K562 (cell line): ENCODE results near the gene NADSYN1. TPM values are rescaled to one million over a fixed set of nuclear protein-coding genes. Genes with fewer than 3 reads are reported as not detected.

Experiments used
- ATAC-seq: fragments of 200-7000 bp; cut with Tn5 transposase; 3 replicates; pipeline ENCODE4 v1.9.1; 2020; ENCODE audit warnings: moderate library complexity
- BruUV-seq: library from RNA; stranded (reverse); fragments of 400-500 nt; replicated peaks from 2 replicates; lab custom pipeline; 2021; lab: Mats Ljungman, UMichigan
- CTCF ChIA-PET: fragments of 300-600 bp; formaldehyde crosslinking; extraction: SDS; loops from one replicate; lab custom pipeline; 2021; ENCODE audit warnings: low intra/inter-chr PET ratio; lab: Yijun Ruan, JAX
- POLR2A ChIA-PET: fragments of 300-600, 350-650 bp; sonication (Branson Sonifier 250); formaldehyde crosslinking; extraction: SDS; loops from one replicate; lab custom pipeline; 2021; ENCODE audit warnings: antibody characterized with exemption, inconsistent platforms; lab: Yijun Ruan, JAX
- DNase-seq, 4 experiments: peaks; one replicate each; pipeline versions ENCODE4 v3.0.0 to v3.0.0-alpha.2; 2011 to 2018; ENCODE audit warnings: low spot score in 3 of 4, mixed read lengths in 3 of 4; ENCODE audit errors: extremely low read depth in 1 of 4
- FAIRE-seq: peaks from 2 replicates; lab custom pipeline; 2011; peaks lifted over from hg19 to GRCh38; lab: Jason Lieb, UNC
- H2AFZ ChIP-seq: 2 replicates; pipeline ENCODE4 v1.6.0; 2011; ENCODE audit warnings: low read depth, low read length, control low read depth, inconsistent platforms
- H3K27ac ChIP-seq: fragments of 200-600 bp; 3 replicates; pipeline ENCODE4 v1.8.0; 2011; ENCODE audit warnings: low read depth, mild to moderate bottlenecking, control low read depth, inconsistent platforms, low read length, moderate library complexity, mixed read lengths; ENCODE audit errors: extremely low read depth
- H3K27me3 ChIP-seq, 2 experiments: fragments of 300-600 bp in 1 of 2; 2 replicates in 1 of 2; 3 replicates in 1 of 2; pipeline versions ENCODE4 v1.6.0 to v1.8.0; 2011; ENCODE audit warnings: inconsistent platforms in 2 of 2, low read length in 2 of 2, mild to moderate bottlenecking in 1 of 2, mixed read lengths in 1 of 2, moderate library complexity in 1 of 2; ENCODE audit not compliant: control insufficient read depth in 2 of 2, insufficient read depth in 2 of 2
- H3K36me3 ChIP-seq: fragments of 300-600 bp; 3 replicates; pipeline ENCODE4 v1.8.0; 2011; ENCODE audit warnings: mild to moderate bottlenecking, low read length, inconsistent platforms; ENCODE audit not compliant: control insufficient read depth, insufficient read depth
- H3K4me1 ChIP-seq, 2 experiments: fragments of 200-600 bp in 1 of 2; replicated peaks in 1 of 2; 2 replicates in 1 of 2; 3 replicates in 1 of 2; pipeline versions ENCODE4 v1.5.1 to v1.8.0; 2011; ENCODE audit warnings: inconsistent platforms in 2 of 2, low read length in 2 of 2, mild to moderate bottlenecking in 1 of 2, mixed read lengths in 1 of 2, moderate library complexity in 1 of 2; ENCODE audit not compliant: control insufficient read depth in 2 of 2, insufficient read depth in 2 of 2
- H3K4me2 ChIP-seq: 2 replicates; pipeline ENCODE4 v1.6.1; 2011; ENCODE audit warnings: low read length, control low read depth, inconsistent platforms, mixed read lengths; ENCODE audit not compliant: insufficient read depth
- H3K4me3 ChIP-seq: fragments of 200-600 bp; sonication (generic), shearing (Covaris generic); 2 replicates; pipeline ENCODE4 v1.5.1; 2016; ENCODE audit warnings: control low read depth, inconsistent platforms
- H3K79me2 ChIP-seq: fragments of 200-600 bp; 3 replicates; pipeline ENCODE4 v1.8.0; 2011; ENCODE audit warnings: low read length, inconsistent platforms; ENCODE audit not compliant: control insufficient read depth, insufficient read depth
- H3K9ac ChIP-seq, 2 experiments: 2 replicates each; pipeline versions ENCODE4 v1.6.0 to v1.6.1; 2011; ENCODE audit warnings: low read depth in 2 of 2, low read length in 2 of 2, control low read depth in 1 of 2, inconsistent platforms in 1 of 2, mild to moderate bottlenecking in 1 of 2, mixed read lengths in 1 of 2; ENCODE audit not compliant: insufficient read depth in 1 of 2
- H3K9me1 ChIP-seq: one replicate; pipeline ENCODE4 v1.6.0; 2011; ENCODE audit warnings: inconsistent platforms, mild to moderate bottlenecking, low read length, moderate library complexity; ENCODE audit not compliant: control insufficient read depth, insufficient read depth
- H3K9me3 ChIP-seq: replicated peaks from 2 replicates; pipeline ENCODE4 v1.5.1; 2011; ENCODE audit warnings: low read depth, low read length, inconsistent platforms; ENCODE audit not compliant: control insufficient read depth, insufficient read depth
- H4K20me1 ChIP-seq: replicated peaks from 2 replicates; pipeline ENCODE4 v1.6.1; 2011; ENCODE audit warnings: low read length, inconsistent platforms, mixed read lengths; ENCODE audit not compliant: control insufficient read depth, insufficient read depth
- DNMT1 ChIP-seq: fragments of 450-650 bp; IDR thresholded peaks from 2 replicates; pipeline ENCODE4 v1.6.1; 2016; ENCODE audit warnings: antibody characterized with exemption, mild to moderate bottlenecking
- RFX7 ChIP-seq: fragments of 250-450 bp; sonication (Bioruptor Pico); IDR thresholded peaks from 2 replicates; pipeline ENCODE4 v1.5.1; 2021; ENCODE audit warnings: mild to moderate bottlenecking
- SIN3A ChIP-seq, 2 experiments: fragments of 150-350 bp in 1 of 2; IDR thresholded peaks; 2 replicates each; pipeline ENCODE4 v1.6.1; 2011 to 2016; ENCODE audit warnings: borderline replicate concordance in 2 of 2, low read depth in 2 of 2, low read length in 2 of 2, mild to moderate bottlenecking in 2 of 2, moderate library complexity in 2 of 2; ENCODE audit not compliant: control insufficient read depth in 1 of 2
- SIRT6 ChIP-seq: IDR thresholded peaks from one replicate; pipeline ENCODE4 v1.6.1; 2012; ENCODE audit warnings: low read depth, mild to moderate bottlenecking, control low read depth, inconsistent platforms, low read length, moderate library complexity
- SRSF3 ChIP-seq: fragments of 200-400 bp; formaldehyde crosslinking; IDR thresholded peaks from 2 replicates; pipeline ENCODE4 v1.6.1; 2016; ENCODE audit warnings: mild to moderate bottlenecking, low read length, moderate library complexity; ENCODE audit not compliant: insufficient read depth
- STAT5B ChIP-seq: fragments of 250-450 bp; sonication (Bioruptor Pico); IDR thresholded peaks from 2 replicates; pipeline ENCODE4 v1.8.0; 2021; ENCODE audit warnings: mild to moderate bottlenecking, inconsistent platforms
- ZNF121 ChIP-seq: sonication (generic); formaldehyde crosslinking; conservative IDR thresholded peaks from 2 replicates; pipeline ENCODE4 v1.8.0; 2022; ENCODE audit warnings: missing genetic modification reagents
- ZNF232 ChIP-seq: sonication (generic); formaldehyde crosslinking; IDR thresholded peaks from 2 replicates; pipeline ENCODE4 v1.8.0; 2022; ENCODE audit warnings: mild to moderate bottlenecking, missing genetic modification reagents
- ZNF263 ChIP-seq: sonication (generic); formaldehyde crosslinking; IDR thresholded peaks from 2 replicates; pipeline ENCODE4 v1.8.0; 2022; ENCODE audit warnings: mild to moderate bottlenecking, missing genetic modification reagents, borderline replicate concordance
- ZNF766 ChIP-seq: fragments of 200-800 bp; sonication (Bioruptor generic); conservative IDR thresholded peaks from 2 replicates; pipeline ENCODE4 v1.6.1; 2016; ENCODE audit warnings: missing genetic modification characterization, missing compliant biosample characterization
- WGBS: fragments of 100-300 bp; shearing (Covaris generic); methylation state at CpG from one replicate; pipeline ENCODE4 v1.1.6; 2016; ENCODE audit warnings: low coverage, mixed read lengths; ENCODE audit not compliant: insufficient coverage; ENCODE audit errors: missing lambda C conversion rate; 5-methylcytosine and 5-hydroxymethylcytosine counted together
- in situ Hi-C: fragments of 300-500 bp; cut with MboI; formaldehyde crosslinking; loops from 4 replicates; pipeline ENCODE4 v1.15.0; 2018; ENCODE audit warnings: inconsistent platforms, mixed read lengths
- intact Hi-C: fragments of 100-400 bp; cut with micrococcal nuclease; formaldehyde crosslinking; loops from 2 replicates; pipeline ENCODE4 v1.14.2; 2022
- polyA plus RNA-seq, 8 experiments: library from polyadenylated mRNA; depleted of rRNA in 4 of 8; stranded (reverse) in 5 of 8; unstranded in 3 of 8; fragments of >200 nt; fragmentation: Nextera tagmentation in 2 of 8; fragmentation: Illumina TruSeq in 1 of 8; extraction: Ambion mirVana in 2 of 8; extraction: Trizol in 1 of 8; gene quantifications; 2 replicates each; pipeline versions ENCODE4 v1.2.1 to v1.2.3, GENCODE V29; 2011 to 2014; ENCODE audit warnings: inconsistent platforms in 1 of 8, missing spikeins in 1 of 8
- total RNA-seq, 7 experiments: library from RNA; depleted of rRNA in 6 of 7; stranded (reverse); fragments of >200 nt in 6 of 7; fragmentation: Illumina TruSeq in 2 of 7; extraction: Trizol in 2 of 7; gene quantifications; 2 replicates each; pipeline versions ENCODE4 v1.2.1 to v1.2.3, GENCODE V29; 2011 to 2021; ENCODE audit warnings: low replicate concordance in 1 of 7
- TF ChIP-seq, protein P1 (sequence below): sonication (generic); formaldehyde crosslinking; IDR thresholded peaks from 2 replicates; pipeline ENCODE4 v1.8.0; 2023; ENCODE audit warnings: mild to moderate bottlenecking, missing genetic modification reagents
- TF ChIP-seq, protein P2 (sequence below): sonication (generic); formaldehyde crosslinking; IDR thresholded peaks from 2 replicates; pipeline ENCODE4 v1.8.1; 2023; ENCODE audit warnings: mild to moderate bottlenecking, missing genetic modification reagents
- TF ChIP-seq, protein P3 (sequence below): sonication (generic); formaldehyde crosslinking; IDR thresholded peaks from 2 replicates; pipeline ENCODE4 v1.8.0; 2022; ENCODE audit warnings: mild to moderate bottlenecking, missing genetic modification reagents, borderline replicate concordance
- TF ChIP-seq, protein P4 (sequence below): sonication (generic); formaldehyde crosslinking; IDR thresholded peaks from 2 replicates; pipeline ENCODE4 v1.8.1; 2023; ENCODE audit warnings: mild to moderate bottlenecking, missing genetic modification reagents

The NADSYN1 gene
- total and polyA plus RNA-seq, 9 of the 15 experiments (the other 6 are each of a cell fraction or from before 2014, with no cell fraction given) = 12.7 to 57.3 (median 42.1) TPM

DNA sequence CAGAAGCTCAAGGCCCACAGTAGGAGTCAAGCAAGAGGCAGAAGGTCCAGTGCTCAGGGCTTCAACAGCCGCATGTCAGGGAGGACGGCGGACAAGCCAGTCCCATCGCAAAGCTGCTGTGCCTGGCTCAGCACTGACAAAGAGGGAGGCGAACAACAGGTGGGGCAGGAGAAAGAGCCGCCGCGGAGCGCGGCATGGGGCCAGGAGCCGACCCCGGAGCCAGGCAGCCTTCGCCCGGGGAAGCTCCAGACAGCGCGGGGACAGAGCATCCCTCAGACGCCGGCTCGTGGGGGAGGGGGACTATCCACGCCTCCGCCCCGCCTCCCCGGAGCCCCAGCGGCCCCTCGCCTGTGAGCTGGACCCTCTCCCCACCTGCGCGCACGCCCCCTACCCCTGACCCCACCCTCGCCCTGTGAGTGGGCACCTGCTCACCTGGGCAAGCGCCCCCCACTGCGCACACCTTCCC, 5.2 kb upstream of the NADSYN1 start:
- Histone ChIP-seq H3K9ac (peak overlapping the region; percentile 60 to 96), H3K4me2 (peak overlapping the region; percentile 95), H3K79me2 (peaks cover 71% of the 10 kb centered on the region), H3K9me1 (peaks cover 3% of the 10 kb centered on the region), H3K4me1 (peaks cover 12 to 34% of the 10 kb centered on the region in 2 experiments; a peak in 4 of 5 replicates), H4K20me1 (no peaks in the 10 kb centered on the region; the same call in 1 of the 2 replicates), H3K9me3 (0 out of 2 replicates have a peak, but pooled peaks cover 3% of the 10 kb centered on the region), H3K27ac (peak overlapping the region; percentile 79), H2AFZ (no peak overlapping the region; the same call in 1 of the 2 replicates), H3K27me3 (no peaks in the 10 kb centered on the region), H3K4me3 (peak overlapping the region; percentile 67), H3K36me3 (peaks cover 51% of the 10 kb centered on the region)
- POLR2A ChIA-PET = interaction anchor here (2.3 to 3.2 kb wide), 2 partner anchors 10 to 14 kb away, joined by 12 to 26 read pairs; no protein-coding TSS in a partner anchor
- ATAC-seq (peak; percentile 59), DNase-seq (peak; percentile 39 to 85 (median 66)), FAIRE-seq (peak; percentile 49)
- intact Hi-C loops = loop anchor here (10.0 kb wide), 1 partner anchor 87 kb away; the partner anchor contains the start of gene KRTAP5-8
- 3% methylated on average over 8 of the region's 31 CpGs for WGBS
- CTCF ChIA-PET = no interaction called here
- in situ Hi-C loops = no loop called here
- BruUV-seq = no TSS peak
- TF ChIP-seq STAT5B (no peak), SIN3A (IDR thresholded peaks at IDR 0.05; ENCODE audit: borderline replicate concordance in 2 of 2, control insufficient read depth in 1 of 2, low read depth in 2 of 2, low read length in 2 of 2) (peak in 1 of 2 experiments; percentile 55; a peak in 1 of 4 replicates), ZNF766 (CRISPR knock-in tag) (no peak), RFX7 (CRISPR knock-in tag) (no peak), SRSF3 (no peak), ZNF121 (no peak), ZNF232 (CRISPR knock-in tag) (no peak), SIRT6 (no peak), ZNF263 (peak; percentile 75), DNMT1 (no peak)
- TF ChIP-seq, protein P1, sequence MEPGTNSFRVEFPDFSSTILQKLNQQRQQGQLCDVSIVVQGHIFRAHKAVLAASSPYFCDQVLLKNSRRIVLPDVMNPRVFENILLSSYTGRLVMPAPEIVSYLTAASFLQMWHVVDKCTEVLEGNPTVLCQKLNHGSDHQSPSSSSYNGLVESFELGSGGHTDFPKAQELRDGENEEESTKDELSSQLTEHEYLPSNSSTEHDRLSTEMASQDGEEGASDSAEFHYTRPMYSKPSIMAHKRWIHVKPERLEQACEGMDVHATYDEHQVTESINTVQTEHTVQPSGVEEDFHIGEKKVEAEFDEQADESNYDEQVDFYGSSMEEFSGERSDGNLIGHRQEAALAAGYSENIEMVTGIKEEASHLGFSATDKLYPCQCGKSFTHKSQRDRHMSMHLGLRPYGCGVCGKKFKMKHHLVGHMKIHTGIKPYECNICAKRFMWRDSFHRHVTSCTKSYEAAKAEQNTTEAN (CRISPR knock-in tag) = 0 out of 2 replicates have a peak, but pooled peaks have one; percentile 12
- TF ChIP-seq, protein P2, sequence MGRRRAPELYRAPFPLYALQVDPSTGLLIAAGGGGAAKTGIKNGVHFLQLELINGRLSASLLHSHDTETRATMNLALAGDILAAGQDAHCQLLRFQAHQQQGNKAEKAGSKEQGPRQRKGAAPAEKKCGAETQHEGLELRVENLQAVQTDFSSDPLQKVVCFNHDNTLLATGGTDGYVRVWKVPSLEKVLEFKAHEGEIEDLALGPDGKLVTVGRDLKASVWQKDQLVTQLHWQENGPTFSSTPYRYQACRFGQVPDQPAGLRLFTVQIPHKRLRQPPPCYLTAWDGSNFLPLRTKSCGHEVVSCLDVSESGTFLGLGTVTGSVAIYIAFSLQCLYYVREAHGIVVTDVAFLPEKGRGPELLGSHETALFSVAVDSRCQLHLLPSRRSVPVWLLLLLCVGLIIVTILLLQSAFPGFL = no peak
- TF ChIP-seq, protein P3, sequence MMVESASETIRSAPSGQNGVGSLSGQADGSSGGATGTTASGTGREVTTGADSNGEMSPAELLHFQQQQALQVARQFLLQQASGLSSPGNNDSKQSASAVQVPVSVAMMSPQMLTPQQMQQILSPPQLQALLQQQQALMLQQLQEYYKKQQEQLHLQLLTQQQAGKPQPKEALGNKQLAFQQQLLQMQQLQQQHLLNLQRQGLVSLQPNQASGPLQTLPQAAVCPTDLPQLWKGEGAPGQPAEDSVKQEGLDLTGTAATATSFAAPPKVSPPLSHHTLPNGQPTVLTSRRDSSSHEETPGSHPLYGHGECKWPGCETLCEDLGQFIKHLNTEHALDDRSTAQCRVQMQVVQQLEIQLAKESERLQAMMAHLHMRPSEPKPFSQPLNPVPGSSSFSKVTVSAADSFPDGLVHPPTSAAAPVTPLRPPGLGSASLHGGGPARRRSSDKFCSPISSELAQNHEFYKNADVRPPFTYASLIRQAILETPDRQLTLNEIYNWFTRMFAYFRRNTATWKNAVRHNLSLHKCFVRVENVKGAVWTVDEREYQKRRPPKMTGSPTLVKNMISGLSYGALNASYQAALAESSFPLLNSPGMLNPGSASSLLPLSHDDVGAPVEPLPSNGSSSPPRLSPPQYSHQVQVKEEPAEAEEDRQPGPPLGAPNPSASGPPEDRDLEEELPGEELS (CRISPR knock-in tag) = 0 out of 2 replicates have a peak, but pooled peaks have one; percentile 17
- TF ChIP-seq, protein P4, sequence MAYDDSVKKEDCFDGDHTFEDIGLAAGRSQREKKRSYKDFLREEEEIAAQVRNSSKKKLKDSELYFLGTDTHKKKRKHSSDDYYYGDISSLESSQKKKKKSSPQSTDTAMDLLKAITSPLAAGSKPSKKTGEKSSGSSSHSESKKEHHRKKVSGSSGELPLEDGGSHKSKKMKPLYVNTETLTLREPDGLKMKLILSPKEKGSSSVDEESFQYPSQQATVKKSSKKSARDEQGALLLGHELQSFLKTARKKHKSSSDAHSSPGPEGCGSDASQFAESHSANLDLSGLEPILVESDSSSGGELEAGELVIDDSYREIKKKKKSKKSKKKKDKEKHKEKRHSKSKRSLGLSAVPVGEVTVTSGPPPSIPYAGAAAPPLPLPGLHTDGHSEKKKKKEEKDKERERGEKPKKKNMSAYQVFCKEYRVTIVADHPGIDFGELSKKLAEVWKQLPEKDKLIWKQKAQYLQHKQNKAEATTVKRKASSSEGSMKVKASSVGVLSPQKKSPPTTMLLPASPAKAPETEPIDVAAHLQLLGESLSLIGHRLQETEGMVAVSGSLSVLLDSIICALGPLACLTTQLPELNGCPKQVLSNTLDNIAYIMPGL (CRISPR knock-in tag) = 0 out of 2 replicates have a peak, but pooled peaks have one; percentile 9
